HL-60 (cell line): ENCODE measurements around the gene CASQ2.
A peak's percentile ranks its signal among the peaks of the same experiment; 100 is the strongest.
"Not testable (repeated sequence)": the region's sequence is repeated elsewhere in the genome, so short reads cannot be mapped to it uniquely, and the experiment has no call there.

Source experiments
- DNase-seq, 2 experiments: peaks; one replicate each; pipeline ENCODE4 v3.0.0-alpha.2; 2010 to 2020; ENCODE audit warnings: low read depth in 1 of 2, low spot score in 1 of 2
- H3K27ac ChIP-seq: fragments of 250-450 bp; sonication (Bioruptor Pico); replicated peaks from 2 replicates; pipeline ENCODE4 v1.5.1; 2020; ENCODE audit warnings: mild to moderate bottlenecking, moderate library complexity
- H3K27me3 ChIP-seq: fragments of 250-450 bp; sonication (Bioruptor Pico); 2 replicates; pipeline ENCODE4 v1.5.1; 2021; ENCODE audit warnings: mild to moderate bottlenecking, moderate library complexity; ENCODE audit not compliant: insufficient read depth, poor library complexity, severe bottlenecking
- H3K4me3 ChIP-seq: replicated peaks from 2 replicates; pipeline ENCODE4 v1.5.1; 2011; ENCODE audit warnings: mild to moderate bottlenecking, control low read depth, low read length; ENCODE audit not compliant: insufficient read depth
- CTCF ChIP-seq: IDR thresholded peaks from one replicate; pipeline ENCODE4 v1.5.1; 2011; ENCODE audit warnings: low read length, control low read depth, inconsistent platforms; ENCODE audit not compliant: insufficient read depth
- GABPA ChIP-seq: IDR thresholded peaks from 2 replicates; pipeline ENCODE4 v1.6.1; 2012; ENCODE audit warnings: low read depth
- POLR2AphosphoS5 ChIP-seq: IDR thresholded peaks from 2 replicates; pipeline ENCODE4 v1.6.1; 2012; ENCODE audit warnings: low read depth
- REST ChIP-seq: IDR thresholded peaks from 2 replicates; pipeline ENCODE4 v1.6.1; 2012; ENCODE audit warnings: low read depth; ENCODE audit not compliant: insufficient replicate concordance
- SPI1 ChIP-seq: IDR thresholded peaks from 2 replicates; pipeline ENCODE4 v1.6.1; 2012; ENCODE audit warnings: low read depth, mild to moderate bottlenecking, borderline replicate concordance

Gene CASQ2

GRCh38 chr1:115781343-115781742 is 12.8 kb upstream of the CASQ2 start:
- no peak for DNase-seq
- TF ChIP-seq GABPA (no peak), POLR2AphosphoS5 (no peak), CTCF (no peak), SPI1 (no peak), REST (no peak)
- H3K27ac ChIP-seq: no peak overlapping the region
- H3K4me3 ChIP-seq: no peak overlapping the region
- peaks cover 3% of the 10 kb centered on the region for H3K27me3 ChIP-seq

- not testable (repeated sequence) for DNase-seq, H3K27me3 ChIP-seq, H3K4me3 ChIP-seq, H3K27ac ChIP-seq
These were observed 12.1 kb upstream of the CASQ2 start for GRCh38 chr1:115780655-115781054.

- not testable (repeated sequence) for H3K27ac ChIP-seq, H3K4me3 ChIP-seq, H3K27me3 ChIP-seq, DNase-seq
These were observed 10.6 kb upstream of the CASQ2 start for GRCh38 chr1:115779075-115779474.

GRCh38 chr1:115771847-115772457 is 3.4 kb upstream of the CASQ2 start:
- no peak for TF ChIP-seq REST
- TF ChIP-seq GABPA: no peak
- TF ChIP-seq SPI1: no peak
- peak; percentile 48 for TF ChIP-seq CTCF
- no peak for TF ChIP-seq POLR2AphosphoS5
- Histone ChIP-seq H3K27ac (no peak overlapping the region), H3K27me3 (no peaks in the 10 kb centered on the region), H3K4me3 (no peak overlapping the region)
- DNase-seq: peak; percentile 18 to 69

- no peak for DNase-seq
- Histone ChIP-seq H3K4me3 (no peak overlapping the region), H3K27me3 (no peaks in the 10 kb centered on the region), H3K27ac (no peak overlapping the region)
- no peak for TF ChIP-seq CTCF
- no peak for TF ChIP-seq REST
- TF ChIP-seq SPI1: no peak
- TF ChIP-seq GABPA: no peak
- TF ChIP-seq POLR2AphosphoS5: no peak
These were observed 2.8 kb upstream of the CASQ2 start for GRCh38 chr1:115771094-115771846.
